A549 (cell line): ENCODE results near the gene GSG1L. TPM values are rescaled to one million over a fixed set of nuclear protein-coding genes. Genes with fewer than 3 reads are reported as not detected.

Experiments
- ATAC-seq, 2 experiments: fragments of 200-7000 bp in 1 of 2; fragments of >200 bp in 1 of 2; cut with Nextera tagmentation in 1 of 2; cut with Tn5 transposase in 1 of 2; 3 replicates each; pipeline versions ENCODE4 v1.8.0 to v1.9.1; 2018 to 2020; ENCODE audit warnings: mild to moderate bottlenecking in 1 of 2, moderate library complexity in 1 of 2
- CTCF ChIA-PET: fragments of 300-600 bp; sonication (Branson Sonifier 250); formaldehyde crosslinking; extraction: SDS; loops from one replicate; lab custom pipeline; 2021; ENCODE audit warnings: antibody characterized with exemption, inconsistent platforms; lab: Yijun Ruan, JAX
- POLR2A ChIA-PET: fragments of 350-600 bp; formaldehyde crosslinking; extraction: SDS; loops from one replicate; lab custom pipeline; 2021; ENCODE audit warnings: antibody characterized with exemption, inconsistent platforms; lab: Yijun Ruan, JAX
- DNase-seq, 2 experiments: peaks; one replicate each; pipeline versions ENCODE4 v3.0.0 to v3.0.0-alpha.2; 2011 to 2016; ENCODE audit warnings: low read depth in 1 of 2, low spot score in 1 of 2
- FAIRE-seq: peaks from 2 replicates; lab custom pipeline; 2011; peaks lifted over from hg19 to GRCh38; lab: Jason Lieb, UNC
- H3K27ac ChIP-seq, 2 experiments: fragments of >200 bp; sonication (Bioruptor Twin); formaldehyde crosslinking; 3 replicates each; pipeline ENCODE4 v1.5.1; 2016 to 2017
- H3K4me1 ChIP-seq: fragments of >200 bp; sonication (Bioruptor Twin); formaldehyde crosslinking; 3 replicates; pipeline ENCODE4 v1.6.1; 2016
- H3K4me2 ChIP-seq: fragments of >200 bp; sonication (Bioruptor Twin); formaldehyde crosslinking; 3 replicates; pipeline ENCODE4 v1.6.1; 2016
- H3K4me3 ChIP-seq: fragments of >200 bp; sonication (Bioruptor Twin); formaldehyde crosslinking; 3 replicates; pipeline ENCODE4 v1.5.1; 2016
- H3K9me3 ChIP-seq: fragments of >200 bp; sonication (Bioruptor Twin); formaldehyde crosslinking; 3 replicates; pipeline ENCODE4 v1.6.1; 2016
- BHLHE40 ChIP-seq: IDR thresholded peaks from 2 replicates; pipeline ENCODE4 v1.6.1; 2012; ENCODE audit warnings: low read depth, low read length, inconsistent platforms
- CBX2 ChIP-seq: fragments of 200-600 bp; sonication (generic); IDR thresholded peaks from 2 replicates; pipeline ENCODE4 v1.6.1; 2016; ENCODE audit warnings: low read depth, mild to moderate bottlenecking, borderline replicate concordance
- CBX8 ChIP-seq: fragments of 200-600 bp; sonication (generic); IDR thresholded peaks from 2 replicates; pipeline ENCODE4 v1.6.1; 2016
- E2F6 ChIP-seq: IDR thresholded peaks from 2 replicates; pipeline ENCODE4 v1.6.1; 2012; ENCODE audit warnings: low read depth, borderline replicate concordance
- EHF ChIP-seq: fragments of 250-450 bp; sonication (Bioruptor Pico); IDR thresholded peaks from 2 replicates; pipeline ENCODE4 v1.5.0; 2020; ENCODE audit warnings: mild to moderate bottlenecking
- EHMT2 ChIP-seq: fragments of 200-600 bp; sonication (generic); IDR thresholded peaks from 2 replicates; pipeline ENCODE4 v1.6.1; 2016; ENCODE audit warnings: antibody characterized with exemption, low read depth, mild to moderate bottlenecking, moderate library complexity
- EP300 ChIP-seq, 2 experiments: fragments of >200 bp; sonication (Bioruptor Twin); formaldehyde crosslinking; IDR thresholded peaks; 2 replicates in 1 of 2; 3 replicates in 1 of 2; pipeline ENCODE4 v1.6.1; 2016 to 2017
- FOSL2 ChIP-seq, 2 experiments: fragments of 450-650 bp in 1 of 2; fragments of >200 bp in 1 of 2; sonication (Bioruptor Twin) in 1 of 2; formaldehyde crosslinking; IDR thresholded peaks; 2 replicates each; pipeline versions ENCODE4 v1.5.0 to v1.6.1; 2016 to 2020; ENCODE audit warnings: mild to moderate bottlenecking in 1 of 2, moderate library complexity in 1 of 2
- FOXS1 ChIP-seq: fragments of 250-450 bp; sonication (Bioruptor Pico); IDR thresholded peaks from 2 replicates; pipeline ENCODE4 v1.5.0; 2020; ENCODE audit warnings: mild to moderate bottlenecking, moderate library complexity
- GATA3 ChIP-seq: IDR thresholded peaks from 2 replicates; pipeline ENCODE4 v1.6.1; 2012; ENCODE audit warnings: borderline replicate concordance
- HDAC2 ChIP-seq: fragments of 200-600 bp; sonication (generic); IDR thresholded peaks from 2 replicates; pipeline ENCODE4 v1.6.1; 2016
- HES2 ChIP-seq: fragments of >200 bp; sonication (Bioruptor Twin); formaldehyde crosslinking; IDR thresholded peaks from 2 replicates; pipeline ENCODE4 v1.6.1; 2016
- HEYL ChIP-seq: fragments of 250-450 bp; sonication (Bioruptor Pico); IDR thresholded peaks from 2 replicates; pipeline ENCODE4 v1.8.0; 2021; ENCODE audit warnings: mild to moderate bottlenecking, moderate library complexity
- HOXA7 ChIP-seq: fragments of 250-450 bp; sonication (Bioruptor Pico); IDR thresholded peaks from 2 replicates; pipeline ENCODE4 v1.5.0; 2020; ENCODE audit warnings: mild to moderate bottlenecking, moderate library complexity
- HOXB5 ChIP-seq: fragments of 250-450 bp; sonication (Bioruptor Pico); IDR thresholded peaks from 2 replicates; pipeline ENCODE4 v1.5.0; 2020; ENCODE audit warnings: mild to moderate bottlenecking, moderate library complexity
- NFE2L2 ChIP-seq: fragments of 150-350 bp; conservative IDR thresholded peaks from 2 replicates; pipeline ENCODE4 v1.6.1; 2014; ENCODE audit warnings: low read length
- PBX3 ChIP-seq: IDR thresholded peaks from 2 replicates; pipeline ENCODE4 v1.6.1; 2012
- PHF8 ChIP-seq: fragments of 200-600 bp; sonication (generic); IDR thresholded peaks from 2 replicates; pipeline ENCODE4 v1.6.1; 2016; ENCODE audit warnings: low read depth, mild to moderate bottlenecking, antibody characterized with exemption, moderate library complexity, borderline replicate concordance
- RAD21 ChIP-seq, 2 experiments: fragments of >200 bp in 1 of 2; sonication (Bioruptor Twin) in 1 of 2; formaldehyde crosslinking in 1 of 2; IDR thresholded peaks in 1 of 2; conservative IDR thresholded peaks in 1 of 2; 2 replicates in 1 of 2; 3 replicates in 1 of 2; pipeline ENCODE4 v1.6.1; 2012 to 2018; ENCODE audit warnings: inconsistent platforms in 1 of 2
- RARB ChIP-seq: fragments of 250-450 bp; sonication (Bioruptor Pico); IDR thresholded peaks from 2 replicates; pipeline ENCODE4 v1.8.0; 2021; ENCODE audit warnings: mild to moderate bottlenecking, moderate library complexity
- RFX5 ChIP-seq: fragments of 450-650 bp; IDR thresholded peaks from 2 replicates; pipeline ENCODE4 v1.7.1; 2014; ENCODE audit warnings: antibody characterized with exemption, mild to moderate bottlenecking, moderate library complexity
- RNF2 ChIP-seq: fragments of 200-600 bp; sonication (generic); IDR thresholded peaks from 2 replicates; pipeline ENCODE4 v1.6.1; 2016; ENCODE audit warnings: low read depth, mild to moderate bottlenecking, antibody characterized with exemption, moderate library complexity, borderline replicate concordance
- TP53 ChIP-seq: fragments of 250-450 bp; sonication (Bioruptor Pico); IDR thresholded peaks from 2 replicates; pipeline ENCODE4 v1.5.0; 2021; ENCODE audit warnings: mild to moderate bottlenecking, moderate library complexity
- USF2 ChIP-seq: fragments of 450-650 bp; IDR thresholded peaks from 2 replicates; pipeline ENCODE4 v1.6.1; 2014; ENCODE audit warnings: antibody characterized with exemption
- WGBS: methylation state at CpG from one replicate; pipeline ENCODE4 v1.1.6; 2017; ENCODE audit errors: missing lambda C conversion rate; 5-methylcytosine and 5-hydroxymethylcytosine counted together
- polyA plus RNA-seq, 4 experiments: library from polyadenylated mRNA; depleted of rRNA in 3 of 4; stranded (reverse); fragments of >200 nt; fragmentation: RNase III in 1 of 4; extraction: RNeasy Plus Mini Kit Qiagen cat#74134 plus additional on column Dnase treatment in 1 of 4; gene quantifications; 2 replicates in 3 of 4; 3 replicates in 1 of 4; pipeline ENCODE4 v1.2.3, GENCODE V29; 2011 to 2017

GSG1L gene
- polyA plus RNA-seq, 2 of the 4 experiments (the other 2 are of a cell fraction) = not detected

- no peak for ATAC-seq
- 74% methylated on average over 24 of the region's 24 CpGs for WGBS
- no peaks in the 10 kb centered on the region for H3K4me1 ChIP-seq
- H3K4me3 ChIP-seq = no peak overlapping the region
- H3K9me3 ChIP-seq = peaks cover 6% of the 10 kb centered on the region; the same call in 1 of the 3 replicates
- CTCF ChIA-PET = interaction anchor here (0.6 to 1.3 kb wide), 3 partner anchors 10 to 258 kb away, joined by 3 to 5 read pairs (median 4); no protein-coding TSS in a partner anchor
- DNase-seq = no peak
- FAIRE-seq = no peak
- H3K27ac ChIP-seq = no peak overlapping the region
- TF ChIP-seq NFE2L2 (no peak), HDAC2 (no peak)
- POLR2A ChIA-PET = no interaction called here
- H3K4me2 ChIP-seq = no peak overlapping the region
Measured at GRCh38 chr16:27841911-27842310, 221.6 kb downstream of the GSG1L start.

- DNase-seq = no peak
- WGBS = 9% methylated on average over 11 of the region's 16 CpGs
- no peak overlapping the region for H3K4me2 ChIP-seq
- no peak for FAIRE-seq
- H3K4me3 ChIP-seq = no peak overlapping the region
- TF ChIP-seq CBX2 (no peak), RAD21 (conservative IDR thresholded peaks at IDR 0.05 in 1 of 2, IDR thresholded peaks at IDR 0.05 in 1 of 2) (no peak), EP300 (IDR thresholded peaks at IDR 0.05) (no peak), FOXS1 (CRISPR knock-in tag) (no peak), GATA3 (no peak), FOSL2 (IDR thresholded peaks at IDR 0.05) (no peak), FOSL2 (CRISPR knock-in tag; IDR thresholded peaks at IDR 0.05) (no peak), CBX8 (no peak), PBX3 (no peak), BHLHE40 (no peak)
- TF ChIP-seq, all 56 proteins: peak for 0
- Histone ChIP-seq H3K27ac (no peak overlapping the region), H3K4me1 (no peaks in the 10 kb centered on the region), H3K9me3 (peaks cover 6% of the 10 kb centered on the region; the same call in 1 of the 3 replicates)
- no peak for ATAC-seq
- ChIA-PET CTCF (interaction anchor here (0.6 to 1.0 kb wide), 2 partner anchors 9 to 258 kb away, joined by 3 to 5 read pairs; no protein-coding TSS in a partner anchor), POLR2A (no interaction called here)
Measured at GRCh38 chr16:27841061-27841801, 222.3 kb downstream of the GSG1L start.

GRCh38 chr16:27840311-27841060, 223.0 kb downstream of the GSG1L start:
- WGBS = 40% methylated on average over 15 of the region's 18 CpGs
- Histone ChIP-seq H3K4me1 (no peaks in the 10 kb centered on the region), H3K4me2 (no peak overlapping the region), H3K9me3 (no peaks in the 10 kb centered on the region)
- ATAC-seq (no peak), FAIRE-seq (no peak)
- ChIA-PET CTCF (no interaction called here), POLR2A (no interaction called here)
- TF ChIP-seq USF2 = no peak
- no peak for TF ChIP-seq FOSL2 (IDR thresholded peaks at IDR 0.05)
- no peak for TF ChIP-seq FOSL2 (CRISPR knock-in tag; IDR thresholded peaks at IDR 0.05)
- no peak for TF ChIP-seq HOXA7 (CRISPR knock-in tag)
- no peak for TF ChIP-seq RARB (CRISPR knock-in tag)
- TF ChIP-seq HOXB5 = no peak
- TF ChIP-seq RFX5 = no peak
- TF ChIP-seq BHLHE40 = no peak
- no peak for TF ChIP-seq PHF8
- no peak for TF ChIP-seq HEYL (CRISPR knock-in tag)
- TF ChIP-seq HES2 = no peak
- TF ChIP-seq EHMT2 = no peak
- no peak for TF ChIP-seq HDAC2
- no peak for TF ChIP-seq EHF (CRISPR knock-in tag)
- TF ChIP-seq E2F6 = no peak
- TF ChIP-seq TP53 (CRISPR knock-in tag) = no peak
- TF ChIP-seq RNF2 = no peak
- TF ChIP-seq EP300 (IDR thresholded peaks at IDR 0.05) = no peak
- TF ChIP-seq, all 56 proteins: peak for 0
- DNase-seq = no peak
- H3K27ac ChIP-seq = no peak overlapping the region
- no peak overlapping the region for H3K4me3 ChIP-seq
